ENCODE measurements around the gene PCDHB4.
"Not testable (repeated sequence)": the region's sequence is repeated elsewhere in the genome, so short reads cannot be mapped to it uniquely, and the experiment has no call there.

The PCDHB4 gene
- total RNA-seq = 0 reads per million in 4 experiments

DNA sequence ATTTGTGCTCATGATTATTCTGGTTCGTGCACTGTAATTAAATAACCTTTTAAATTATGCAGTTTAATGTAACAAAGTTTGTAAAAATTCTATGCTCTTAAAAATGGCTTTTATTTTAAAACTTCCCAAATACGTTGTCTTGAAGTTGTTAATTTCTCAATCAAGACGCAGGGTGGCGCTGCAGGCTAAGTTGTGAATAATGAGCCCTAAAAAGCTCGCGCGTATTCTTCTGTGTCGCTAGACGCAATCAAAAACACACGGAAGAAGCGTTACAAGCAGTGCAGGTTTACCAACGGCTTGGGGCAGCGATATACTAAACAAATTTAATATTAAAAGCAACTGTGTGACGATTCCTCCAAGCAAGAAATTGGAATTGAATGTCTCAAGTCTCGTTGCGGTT lies at the start of gene PCDHB4:
TSS of gene PCDHB4 (plus strand) at position 256 of the 400 bp plus-strand sequence. CDS start 181 bp downstream, outside the sequence.
- DNase-seq = no peak

DNA sequence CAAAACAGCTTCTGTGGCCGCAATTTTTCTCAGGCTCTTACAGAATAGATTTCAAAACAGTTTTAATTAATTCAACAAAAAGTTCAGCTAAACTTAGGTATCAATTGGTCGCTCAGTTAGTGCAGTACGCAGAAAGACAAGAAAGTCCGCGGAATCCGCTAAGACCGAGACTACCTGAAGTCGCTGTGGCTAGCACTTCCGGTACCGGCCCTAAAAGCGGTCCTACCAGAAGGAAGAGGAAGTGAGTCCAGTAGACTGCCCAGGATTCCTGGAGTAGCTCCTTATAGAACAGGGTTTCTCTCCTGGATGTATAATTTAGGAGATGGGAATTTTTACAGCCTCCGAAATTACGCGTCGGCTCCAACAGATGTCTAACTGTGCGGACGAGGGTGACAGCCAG lies 43.8 kb upstream of the PCDHB4 start:
- DNase-seq = no peak

DNA sequence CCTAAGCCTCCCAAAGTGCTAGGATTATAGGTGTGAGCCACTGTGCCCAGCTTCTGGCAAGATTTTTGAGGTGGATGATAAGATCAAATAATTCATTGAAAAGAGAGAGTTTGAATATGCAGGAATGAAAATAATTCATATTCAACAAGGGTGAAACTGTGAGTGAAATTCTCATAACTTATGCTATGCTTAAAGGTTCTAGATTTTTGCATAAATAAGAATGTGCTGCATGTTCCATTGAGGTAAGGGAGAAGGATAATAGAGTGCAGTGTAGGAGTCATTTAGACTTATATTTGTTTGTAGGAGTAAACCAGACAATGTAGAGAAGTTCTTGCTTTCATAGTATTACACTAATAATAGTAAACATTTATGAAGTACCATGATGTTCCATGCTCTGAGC lies 39.4 kb upstream of the PCDHB4 start:
- no peak for DNase-seq

DNA sequence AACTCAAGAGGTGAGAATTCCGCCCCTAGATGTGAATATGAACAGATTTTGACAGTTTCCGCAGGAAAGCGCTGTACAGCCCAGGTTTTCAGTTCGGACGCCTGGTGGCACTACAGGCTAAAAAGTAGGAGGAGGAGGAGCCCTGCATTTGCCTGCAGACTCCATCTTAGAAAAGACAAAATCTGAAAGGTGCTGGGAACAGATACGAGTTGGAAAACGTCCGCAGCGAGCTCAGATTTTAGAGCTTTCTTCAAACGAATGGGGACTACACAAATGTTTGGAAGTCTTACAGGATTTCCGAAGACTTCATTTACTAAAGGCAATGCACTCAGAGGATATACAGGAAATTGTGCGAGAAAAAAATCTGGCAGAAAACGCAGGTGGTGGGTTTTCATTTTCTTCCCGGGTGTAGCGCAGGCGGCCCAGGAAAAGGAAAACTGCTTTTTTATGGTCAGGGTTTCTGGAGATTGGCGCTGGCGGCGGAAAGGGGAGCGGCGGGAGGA lies 37.1 kb upstream of the PCDHB4 start:
- peak; percentile 6 for DNase-seq

DNA sequence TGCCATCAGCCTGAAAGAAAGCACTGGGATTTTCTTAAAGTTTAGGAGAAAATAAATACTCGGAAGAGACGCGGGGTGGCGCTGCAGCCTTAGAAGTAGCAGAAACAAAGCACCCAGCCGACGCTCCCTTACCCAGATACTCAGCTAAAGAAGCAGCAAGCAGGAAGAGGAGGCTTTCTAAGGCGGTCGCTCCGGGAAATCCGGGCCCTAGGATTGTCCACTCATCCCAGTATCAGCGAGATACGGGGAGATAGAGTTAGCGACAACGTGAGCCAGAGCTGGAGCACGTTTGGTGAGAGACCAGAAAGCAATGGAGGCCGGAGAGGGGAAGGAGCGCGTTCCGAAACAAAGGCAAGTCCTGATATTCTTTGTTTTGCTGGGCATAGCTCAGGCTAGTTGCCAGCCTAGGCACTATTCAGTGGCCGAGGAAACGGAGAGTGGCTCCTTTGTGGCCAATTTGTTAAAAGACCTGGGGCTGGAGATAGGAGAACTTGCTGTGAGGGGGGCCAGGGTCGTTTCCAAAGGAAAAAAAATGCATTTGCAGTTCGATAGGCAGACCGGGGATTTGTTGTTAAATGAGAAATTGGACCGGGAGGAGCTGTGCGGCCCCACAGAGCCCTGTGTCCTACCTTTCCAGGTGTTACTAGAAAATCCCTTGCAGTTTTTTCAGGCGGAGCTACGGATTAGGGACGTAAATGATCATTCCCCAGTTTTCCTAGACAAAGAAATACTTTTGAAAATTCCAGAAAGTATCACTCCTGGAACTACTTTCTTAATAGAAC lies 26.9 kb upstream of the PCDHB4 start, which contains the start of gene PCDHB2:
TSS of gene PCDHB2 (plus strand) at position 135 of the 782 bp plus-strand sequence. CDS start at position 311, 176 bp downstream.
- DNase-seq = no peak

DNA sequence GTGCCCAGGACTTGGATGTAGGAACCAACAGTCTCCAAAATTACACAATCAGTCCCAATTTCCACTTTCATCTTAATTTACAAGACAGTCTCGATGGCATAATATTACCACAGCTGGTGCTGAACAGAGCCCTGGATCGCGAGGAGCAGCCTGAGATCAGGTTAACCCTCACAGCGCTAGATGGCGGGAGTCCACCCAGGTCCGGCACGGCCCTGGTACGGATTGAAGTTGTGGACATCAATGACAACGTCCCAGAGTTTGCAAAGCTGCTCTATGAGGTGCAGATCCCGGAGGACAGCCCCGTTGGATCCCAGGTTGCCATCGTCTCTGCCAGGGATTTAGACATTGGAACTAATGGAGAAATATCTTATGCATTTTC lies 26.4 kb upstream of the PCDHB4 start:
- no peak for DNase-seq

DNA sequence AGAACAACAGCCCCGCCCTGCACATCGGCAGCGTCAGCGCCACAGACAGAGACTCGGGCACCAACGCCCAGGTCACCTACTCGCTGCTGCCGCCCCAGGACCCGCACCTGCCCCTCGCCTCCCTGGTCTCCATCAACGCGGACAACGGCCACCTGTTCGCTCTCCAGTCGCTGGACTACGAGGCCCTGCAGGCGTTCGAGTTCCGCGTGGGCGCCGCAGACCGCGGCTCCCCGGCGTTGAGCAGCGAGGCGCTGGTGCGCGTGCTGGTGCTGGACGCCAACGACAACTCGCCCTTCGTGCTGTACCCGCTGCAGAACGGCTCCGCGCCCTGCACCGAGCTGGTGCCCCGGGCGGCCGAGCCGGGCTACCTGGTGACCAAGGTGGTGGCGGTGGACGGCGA lies 25.4 kb upstream of the PCDHB4 start:
- DNase-seq = not testable (repeated sequence)

DNA sequence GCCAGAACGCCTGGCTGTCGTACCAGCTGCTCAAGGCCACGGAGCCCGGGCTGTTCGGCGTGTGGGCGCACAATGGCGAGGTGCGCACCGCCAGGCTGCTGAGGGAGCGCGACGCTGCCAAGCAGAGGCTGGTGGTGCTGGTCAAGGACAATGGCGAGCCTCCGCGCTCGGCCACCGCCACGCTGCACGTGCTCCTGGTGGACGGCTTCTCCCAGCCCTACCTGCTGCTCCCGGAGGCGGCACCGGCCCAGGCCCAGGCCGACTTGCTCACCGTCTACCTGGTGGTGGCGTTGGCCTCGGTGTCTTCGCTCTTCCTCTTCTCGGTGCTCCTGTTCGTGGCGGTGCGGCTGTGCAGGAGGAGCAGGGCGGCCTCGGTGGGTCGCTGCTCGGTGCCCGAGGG lies 25.0 kb upstream of the PCDHB4 start:
- DNase-seq = not testable (repeated sequence)

DNA sequence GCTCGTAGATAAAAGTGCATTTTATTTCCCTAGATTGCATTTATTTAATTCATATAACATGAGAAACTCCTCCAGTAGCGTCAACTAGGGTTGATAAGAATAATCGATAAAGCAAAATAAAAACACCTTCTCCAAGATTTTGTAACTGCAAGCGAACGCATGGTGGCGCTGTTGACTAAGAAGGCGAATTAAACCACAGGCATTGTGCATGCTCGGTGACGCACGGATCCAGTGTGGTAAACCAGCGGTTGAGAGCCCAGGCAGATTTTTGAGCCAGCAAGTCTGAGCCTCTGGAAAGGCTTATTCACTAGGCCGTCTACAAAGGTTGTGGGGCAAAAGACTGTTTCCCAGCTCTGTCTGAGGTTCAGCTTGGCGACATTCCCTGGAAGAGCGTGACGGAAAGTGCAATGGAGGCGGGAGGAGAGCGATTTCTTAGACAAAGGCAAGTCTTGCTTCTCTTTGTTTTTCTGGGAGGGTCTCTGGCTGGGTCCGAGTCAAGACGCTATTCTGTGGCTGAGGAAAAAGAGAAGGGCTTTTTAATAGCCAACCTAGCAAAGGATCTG lies 21.3 kb upstream of the PCDHB4 start, which contains the start of gene PCDHB3:
TSS of gene PCDHB3 (plus strand) at position 231 of the 563 bp plus-strand sequence. CDS start at position 408, 177 bp downstream.
- DNase-seq = no peak

DNA sequence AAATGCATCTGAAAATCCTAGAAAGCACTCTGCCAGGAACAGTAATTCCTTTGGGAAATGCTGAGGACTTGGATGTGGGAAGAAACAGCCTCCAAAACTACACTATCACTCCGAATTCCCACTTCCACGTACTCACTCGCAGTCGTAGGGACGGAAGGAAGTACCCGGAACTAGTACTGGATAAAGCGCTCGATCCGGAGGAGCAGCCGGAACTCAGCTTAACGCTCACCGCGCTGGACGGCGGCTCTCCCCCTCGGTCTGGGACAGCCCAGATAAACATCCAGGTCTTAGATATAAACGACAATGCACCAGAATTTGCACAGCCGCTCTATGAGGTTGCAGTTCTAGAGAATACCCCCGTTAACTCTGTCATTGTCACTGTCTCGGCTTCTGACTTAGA lies 20.6 kb upstream of the PCDHB4 start:
- DNase-seq = no peak

DNA sequence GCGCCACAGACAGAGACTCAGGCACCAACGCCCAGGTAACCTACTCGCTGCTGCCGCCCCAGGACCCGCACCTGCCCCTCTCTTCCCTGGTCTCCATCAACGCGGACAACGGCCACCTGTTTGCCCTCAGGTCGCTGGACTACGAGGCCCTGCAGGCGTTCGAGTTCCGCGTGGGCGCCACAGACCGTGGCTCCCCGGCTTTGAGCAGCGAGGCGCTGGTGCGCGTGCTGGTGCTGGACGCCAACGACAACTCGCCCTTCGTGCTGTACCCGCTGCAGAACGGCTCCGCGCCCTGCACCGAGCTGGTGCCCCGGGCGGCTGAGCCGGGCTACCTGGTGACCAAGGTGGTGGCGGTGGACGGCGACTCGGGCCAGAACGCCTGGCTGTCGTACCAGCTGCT lies 19.5 kb upstream of the PCDHB4 start:
- DNase-seq = not testable (repeated sequence)

DNA sequence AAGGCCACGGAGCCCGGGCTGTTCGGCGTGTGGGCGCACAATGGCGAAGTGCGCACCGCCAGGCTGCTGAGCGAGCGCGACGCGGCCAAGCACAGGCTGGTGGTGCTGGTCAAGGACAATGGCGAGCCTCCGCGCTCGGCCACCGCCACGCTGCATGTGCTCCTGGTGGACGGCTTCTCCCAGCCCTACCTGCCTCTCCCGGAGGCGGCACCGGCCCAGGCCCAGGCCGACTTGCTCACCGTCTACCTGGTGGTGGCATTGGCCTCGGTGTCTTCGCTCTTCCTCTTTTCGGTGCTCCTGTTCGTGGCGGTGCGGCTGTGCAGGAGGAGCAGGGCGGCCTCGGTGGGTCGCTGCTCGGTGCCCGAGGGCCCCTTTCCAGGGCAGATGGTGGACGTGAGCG lies 19.1 kb upstream of the PCDHB4 start:
- DNase-seq = not testable (repeated sequence)

DNA sequence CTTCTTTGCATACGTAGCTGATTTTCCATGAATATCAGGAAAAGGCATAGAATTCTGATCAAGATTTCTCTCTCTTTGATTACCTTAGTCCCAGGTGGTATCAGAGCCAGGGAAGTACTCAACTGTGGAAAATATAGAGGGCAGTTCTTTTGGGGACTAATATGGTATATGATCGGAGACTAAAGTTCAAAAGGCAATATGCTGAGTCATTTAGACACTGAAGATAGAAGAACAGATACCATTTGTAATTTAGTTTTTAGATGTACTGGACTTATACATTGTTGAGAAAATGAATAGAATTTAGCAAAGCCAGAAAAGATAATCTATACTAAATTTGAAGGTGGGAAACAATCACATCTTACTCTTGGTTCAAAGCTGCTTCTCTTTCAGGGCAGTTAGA lies 16.3 kb upstream of the PCDHB4 start:
- no peak for DNase-seq

DNA sequence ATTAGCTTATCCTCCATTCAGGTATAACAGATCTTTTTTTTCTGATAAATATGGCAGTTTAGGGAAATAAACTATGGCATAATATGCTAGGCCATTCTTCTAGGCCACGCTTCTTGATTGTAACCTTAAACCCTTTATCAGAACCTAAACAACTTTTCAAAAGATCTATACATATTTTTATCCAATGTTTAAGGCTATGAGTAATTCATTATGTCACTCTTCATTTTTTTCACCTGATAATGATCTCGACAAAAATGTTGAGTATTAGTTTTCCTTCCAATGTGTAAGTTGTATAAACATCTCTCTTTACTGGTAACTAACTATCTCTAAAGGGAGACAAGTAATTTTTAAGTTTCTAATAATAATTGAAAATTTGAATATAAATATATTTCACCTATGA lies 2.4 kb upstream of the PCDHB4 start:
- DNase-seq = no peak

DNA sequence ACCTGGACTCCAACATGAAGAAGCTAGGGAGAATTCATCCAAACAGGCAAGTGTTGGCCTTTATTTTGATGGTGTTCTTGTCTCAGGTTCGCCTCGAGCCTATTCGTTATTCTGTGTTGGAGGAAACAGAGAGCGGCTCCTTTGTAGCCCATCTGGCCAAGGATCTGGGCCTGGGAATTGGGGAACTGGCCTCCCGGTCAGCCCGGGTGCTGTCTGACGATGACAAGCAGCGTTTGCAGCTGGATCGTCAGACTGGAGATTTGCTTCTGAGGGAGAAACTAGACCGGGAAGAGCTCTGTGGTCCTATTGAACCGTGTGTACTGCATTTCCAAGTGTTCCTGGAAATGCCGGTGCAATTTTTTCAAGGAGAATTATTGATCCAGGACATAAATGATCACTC lies 367 bp downstream of the PCDHB4 start:
- DNase-seq = no peak

DNA sequence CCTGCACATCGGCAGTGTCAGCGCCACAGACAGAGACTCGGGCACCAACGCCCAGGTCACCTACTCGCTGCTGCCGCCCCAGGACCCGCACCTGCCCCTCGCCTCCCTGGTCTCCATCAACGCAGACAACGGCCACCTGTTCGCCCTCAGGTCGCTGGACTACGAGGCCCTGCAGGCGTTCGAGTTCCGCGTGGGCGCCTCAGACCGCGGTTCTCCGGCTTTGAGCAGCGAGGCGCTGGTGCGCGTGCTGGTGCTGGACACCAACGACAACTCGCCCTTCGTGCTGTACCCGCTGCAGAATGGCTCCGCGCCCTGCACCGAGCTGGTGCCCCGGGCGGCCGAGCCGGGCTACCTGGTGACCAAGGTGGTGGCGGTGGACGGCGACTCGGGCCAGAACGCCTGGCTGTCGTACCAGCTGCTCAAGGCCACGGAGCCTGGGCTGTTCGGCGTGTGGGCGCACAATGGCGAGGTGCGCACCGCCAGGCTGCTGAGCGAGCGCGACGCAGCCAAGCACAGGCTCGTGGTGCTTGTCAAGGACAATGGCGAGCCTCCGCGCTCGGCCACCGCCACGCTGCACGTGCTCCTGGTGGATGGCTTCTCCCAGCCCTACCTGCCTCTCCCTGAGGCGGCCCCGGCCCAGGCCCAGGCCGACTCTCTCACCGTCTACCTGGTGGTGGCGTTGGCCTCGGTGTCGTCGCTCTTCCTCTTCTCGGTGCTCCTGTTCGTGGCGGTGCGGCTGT lies 1.9 kb downstream of the PCDHB4 start:
- not testable (repeated sequence) for DNase-seq

DNA sequence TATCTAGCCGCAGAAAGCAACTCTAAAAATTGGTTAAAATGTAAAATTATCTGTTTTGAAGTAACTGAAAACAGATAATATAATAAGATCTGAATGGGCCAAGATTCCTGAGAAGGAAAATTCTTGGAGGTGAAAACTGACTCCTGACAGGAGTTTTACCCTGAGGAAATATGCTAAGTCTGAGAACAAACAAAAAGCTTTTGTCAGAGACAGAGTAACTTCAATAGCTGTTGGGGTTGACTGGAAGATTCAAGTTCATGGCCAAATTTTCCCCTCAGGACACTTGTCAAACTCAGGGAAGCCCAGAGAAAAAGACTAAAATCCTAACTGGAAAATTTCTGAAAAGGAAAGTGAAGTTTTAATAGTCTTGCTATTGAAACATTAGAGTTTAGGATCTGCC lies 5.7 kb downstream of the PCDHB4 start:
- no peak for DNase-seq

DNA sequence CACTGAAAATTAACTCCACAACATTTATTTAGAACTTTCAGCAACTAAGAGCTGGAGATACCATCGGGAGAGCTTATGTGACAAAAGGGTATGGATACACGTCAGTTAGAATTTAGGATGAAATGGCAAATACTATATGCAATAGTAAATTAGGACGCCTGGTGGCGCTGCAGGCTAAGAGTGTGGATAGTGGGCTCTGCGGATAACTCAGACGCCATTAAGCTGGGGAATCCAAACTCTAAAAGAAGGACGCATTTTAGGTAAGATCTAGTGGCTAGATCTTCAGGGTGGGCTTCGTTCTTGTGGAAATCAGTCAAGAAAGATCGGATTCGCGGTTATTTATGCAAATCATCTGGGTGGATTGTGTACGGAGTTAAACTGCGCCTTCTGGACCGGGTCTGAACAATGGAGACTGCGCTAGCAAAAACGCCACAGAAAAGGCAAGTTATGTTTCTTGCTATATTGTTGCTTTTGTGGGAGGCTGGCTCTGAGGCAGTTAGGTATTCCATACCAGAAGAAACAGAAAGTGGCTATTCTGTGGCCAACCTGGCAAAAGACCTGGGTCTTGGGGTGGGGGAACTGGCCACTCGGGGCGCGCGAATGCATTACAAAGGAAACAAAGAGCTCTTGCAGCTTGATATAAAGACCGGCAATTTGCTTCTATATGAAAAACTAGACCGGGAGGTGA lies 13.6 kb downstream of the PCDHB4 start, which contains the start of gene PCDHB5:
TSS of gene PCDHB5 (plus strand) at position 177 of the 688 bp plus-strand sequence. CDS start at position 406, 229 bp downstream.
- no peak for DNase-seq

DNA sequence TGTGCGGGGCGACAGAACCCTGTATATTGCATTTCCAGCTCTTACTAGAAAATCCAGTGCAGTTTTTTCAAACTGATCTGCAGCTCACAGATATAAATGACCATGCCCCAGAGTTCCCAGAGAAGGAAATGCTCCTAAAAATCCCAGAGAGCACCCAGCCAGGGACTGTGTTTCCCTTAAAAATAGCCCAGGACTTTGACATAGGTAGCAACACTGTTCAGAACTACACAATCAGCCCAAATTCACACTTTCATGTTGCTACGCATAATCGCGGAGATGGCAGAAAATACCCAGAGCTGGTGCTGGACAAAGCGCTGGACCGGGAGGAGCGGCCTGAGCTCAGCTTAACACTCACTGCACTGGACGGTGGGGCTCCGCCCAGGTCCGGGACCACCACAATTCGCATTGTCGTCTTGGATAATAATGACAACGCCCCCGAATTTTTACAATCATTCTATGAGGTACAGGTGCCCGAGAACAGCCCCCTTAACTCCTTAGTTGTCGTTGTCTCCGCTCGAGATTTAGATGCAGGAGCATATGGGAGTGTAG lies 14.2 kb downstream of the PCDHB4 start:
- DNase-seq = no peak

DNA sequence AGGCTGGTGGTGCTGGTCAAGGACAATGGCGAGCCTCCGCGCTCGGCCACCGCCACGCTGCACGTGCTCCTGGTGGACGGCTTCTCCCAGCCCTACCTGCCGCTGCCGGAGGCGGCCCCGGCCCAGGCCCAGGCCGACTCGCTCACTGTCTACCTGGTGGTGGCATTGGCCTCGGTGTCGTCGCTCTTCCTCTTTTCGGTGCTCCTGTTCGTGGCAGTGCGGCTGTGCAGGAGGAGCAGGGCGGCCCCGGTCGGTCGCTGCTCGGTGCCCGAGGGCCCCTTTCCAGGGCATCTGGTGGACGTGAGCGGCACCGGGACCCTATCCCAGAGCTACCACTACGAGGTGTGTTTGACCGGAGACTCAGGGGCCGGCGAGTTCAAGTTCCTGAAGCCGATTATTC lies 15.7 kb downstream of the PCDHB4 start:
- not testable (repeated sequence) for DNase-seq

DNA sequence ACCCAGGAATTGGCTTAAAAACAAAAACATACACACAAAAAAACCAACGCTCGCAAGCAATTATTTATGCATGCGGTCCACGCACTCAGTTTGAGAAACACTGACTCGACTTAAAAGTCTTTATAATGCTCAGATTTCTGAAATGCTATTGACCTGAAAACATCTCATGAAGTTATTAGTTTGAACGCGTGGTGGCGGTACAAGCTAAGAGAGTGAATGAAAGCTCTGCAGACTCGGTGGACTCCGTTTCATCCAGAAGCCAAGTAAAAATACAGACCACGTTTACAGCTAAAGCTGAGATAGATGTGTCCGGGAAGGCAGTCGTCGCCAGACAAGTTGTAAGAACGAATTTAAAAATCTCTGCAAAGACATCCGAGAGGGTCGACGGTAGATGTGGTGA lies 28.2 kb downstream of the PCDHB4 start, which contains the start of gene PCDHB6:
TSS of gene PCDHB6 (plus strand) at position 246 of the 400 bp plus-strand sequence. CDS start 201 bp downstream, outside the sequence.
- no peak for DNase-seq
